Muscle layer of colon (tissue), 2 donors: ENCODE measurements around the gene NOXO1.
"Not testable (repeated sequence)": the region's sequence is repeated elsewhere in the genome, so short reads cannot be mapped to it uniquely, and the experiment has no call there.

ENCODE experiments used
- H3K27ac ChIP-seq: one replicate; pipeline ENCODE4 v1.7.0; 2013; ENCODE audit warnings: low read depth, mild to moderate bottlenecking, low read length, moderate library complexity
- H3K27me3 ChIP-seq, 2 donors: one replicate each; pipeline ENCODE4 v1.7.0; 2013; ENCODE audit warnings: low read length in 2 of 2, mild to moderate bottlenecking in 2 of 2; ENCODE audit not compliant: insufficient read depth in 2 of 2, control insufficient read depth in 1 of 2
- H3K36me3 ChIP-seq: one replicate; pipeline ENCODE4 v1.7.0; 2013; ENCODE audit warnings: mild to moderate bottlenecking, low read length; ENCODE audit not compliant: insufficient read depth
- H3K4me1 ChIP-seq: one replicate; pipeline ENCODE4 v1.7.0; 2013; ENCODE audit warnings: mild to moderate bottlenecking, low read length; ENCODE audit not compliant: insufficient read depth
- H3K4me3 ChIP-seq, 2 donors: one replicate each; pipeline ENCODE4 v1.7.0; 2013; ENCODE audit warnings: low read length in 2 of 2, low read depth in 1 of 2, mild to moderate bottlenecking in 1 of 2, moderate library complexity in 1 of 2
- H3K9ac ChIP-seq: one replicate; pipeline ENCODE4 v1.7.0; 2013; ENCODE audit warnings: low read length
- H3K9me3 ChIP-seq: one replicate; pipeline ENCODE4 v1.7.0; 2013; ENCODE audit warnings: mild to moderate bottlenecking, low read length
- donor health status: abdominal sarcoma.
- donor health status: Adenocarcinoma of cecum.

NOXO1 gene

GRCh38 chr16:1961651-1962067 lies 19.6 kb downstream of the NOXO1 start:
- Histone ChIP-seq H3K36me3 (peaks cover 36% of the 10 kb centered on the region), H3K9me3 (no peaks in the 10 kb centered on the region), H3K27ac (no peak overlapping the region), H3K4me3 (no peak overlapping the region), H3K9ac (no peak overlapping the region), H3K27me3 (no peaks in the 10 kb centered on the region), H3K4me1 (peaks cover 31% of the 10 kb centered on the region)

GRCh38 chr16:1960665-1961630 lies 20.3 kb downstream of the NOXO1 start:
- no peaks in the 10 kb centered on the region for H3K9me3 ChIP-seq
- peaks cover 36% of the 10 kb centered on the region for H3K36me3 ChIP-seq
- H3K4me3 ChIP-seq, result peak overlapping the region in 1 of 2 donors; percentile 70
- H3K4me1 ChIP-seq, result peaks cover 30% of the 10 kb centered on the region
- H3K27me3 ChIP-seq, result no peaks in the 10 kb centered on the region
- H3K9ac ChIP-seq, result peak overlapping the region; percentile 53
- H3K27ac ChIP-seq, result peak overlapping the region; percentile 47

GRCh38 chr16:1959269-1960039 lies 21.8 kb downstream of the NOXO1 start, which contains the start of gene NDUFB10:
Gene NDUFB10, plus strand, starts transcription at chr16:1959538. Its CDS starts 87 bp downstream, at chr16:1959625.
- H3K4me3 ChIP-seq, result peak within 1 kb of the TSS; percentile 70 to 79
- peaks cover 32% of the 10 kb centered on the region for H3K36me3 ChIP-seq
- H3K4me1 ChIP-seq, result peaks cover 24% of the 10 kb centered on the region
- H3K27ac ChIP-seq, result peak within 1 kb of the TSS; percentile 86
- H3K27me3 ChIP-seq, result no peaks in the 10 kb centered on the region
- no peaks in the 10 kb centered on the region for H3K9me3 ChIP-seq
- peak within 1 kb of the TSS; percentile 53 for H3K9ac ChIP-seq

- Histone ChIP-seq H3K9me3 (no peaks in the 10 kb centered on the region), H3K9ac (no peak overlapping the region), H3K27me3 (no peaks in the 10 kb centered on the region), H3K4me1 (peaks cover 21% of the 10 kb centered on the region), H3K36me3 (peaks cover 31% of the 10 kb centered on the region), H3K27ac (peak overlapping the region; percentile 86), H3K4me3 (peak overlapping the region; percentile 70 to 79)
Measured at GRCh38 chr16:1958715-1959268, 22.5 kb downstream of the NOXO1 start.

- H3K27ac ChIP-seq, H3K9ac ChIP-seq, H3K4me3 ChIP-seq, H3K9me3 ChIP-seq, H3K27me3 ChIP-seq: not testable (repeated sequence)
- peaks cover 24% of the 10 kb centered on the region for H3K36me3 ChIP-seq
- peaks cover 15% of the 10 kb centered on the region for H3K4me1 ChIP-seq
Measured at GRCh38 chr16:1958143-1958491, 23.2 kb downstream of the NOXO1 start.

GRCh38 chr16:1957434-1958142 lies 23.7 kb downstream of the NOXO1 start:
- H3K4me3 ChIP-seq, H3K9ac ChIP-seq, H3K27ac ChIP-seq, H3K27me3 ChIP-seq, H3K9me3 ChIP-seq: not testable (repeated sequence)
- Histone ChIP-seq H3K4me1 (peaks cover 15% of the 10 kb centered on the region), H3K36me3 (peaks cover 19% of the 10 kb centered on the region)

GRCh38 chr16:1953734-1954133 lies 27.5 kb downstream of the NOXO1 start:
- Histone ChIP-seq H3K9me3 (no peaks in the 10 kb centered on the region), H3K4me3 (no peak overlapping the region), H3K27me3 (no peaks in the 10 kb centered on the region), H3K4me1 (peaks cover 1% of the 10 kb centered on the region), H3K9ac (no peak overlapping the region), H3K36me3 (no peaks in the 10 kb centered on the region), H3K27ac (no peak overlapping the region)

GRCh38 chr16:1950559-1950958 lies 30.7 kb downstream of the NOXO1 start:
- Histone ChIP-seq H3K9ac (no peak overlapping the region), H3K4me3 (no peak overlapping the region), H3K27me3 (no peaks in the 10 kb centered on the region), H3K27ac (no peak overlapping the region), H3K36me3 (no peaks in the 10 kb centered on the region), H3K4me1 (no peaks in the 10 kb centered on the region), H3K9me3 (no peaks in the 10 kb centered on the region)

GRCh38 chr16:1950047-1950446 lies 31.2 kb downstream of the NOXO1 start:
- H3K36me3 ChIP-seq, result no peaks in the 10 kb centered on the region
- no peak overlapping the region for H3K27ac ChIP-seq
- no peaks in the 10 kb centered on the region for H3K9me3 ChIP-seq
- H3K4me1 ChIP-seq, result no peaks in the 10 kb centered on the region
- H3K27me3 ChIP-seq, result no peaks in the 10 kb centered on the region
- no peak overlapping the region for H3K9ac ChIP-seq
- no peak overlapping the region for H3K4me3 ChIP-seq

- Histone ChIP-seq H3K4me1 (no peaks in the 10 kb centered on the region), H3K4me3 (no peak overlapping the region), H3K9me3 (no peaks in the 10 kb centered on the region), H3K36me3 (no peaks in the 10 kb centered on the region), H3K9ac (no peak overlapping the region), H3K27me3 (no peaks in the 10 kb centered on the region), H3K27ac (no peak overlapping the region)
Measured at GRCh38 chr16:1949507-1949906, 31.8 kb downstream of the NOXO1 start.

GRCh38 chr16:1947369-1947670 lies 33.9 kb downstream of the NOXO1 start:
- Histone ChIP-seq H3K9me3 (no peaks in the 10 kb centered on the region), H3K4me3 (no peak overlapping the region), H3K4me1 (peaks cover 3% of the 10 kb centered on the region), H3K36me3 (no peaks in the 10 kb centered on the region), H3K27me3 (no peaks in the 10 kb centered on the region), H3K27ac (no peak overlapping the region), H3K9ac (no peak overlapping the region)
